NCI-H748 (cell line): ENCODE measurements around the gene SLC16A1.
"Not testable (repeated sequence)": the region's sequence is repeated elsewhere in the genome, so short reads cannot be mapped to it uniquely, and the experiment has no call there.

Source experiments
- DNase-seq: peaks from one replicate; lab custom pipeline; 2025; ENCODE audit not compliant: unreplicated experiment; lab: John Stamatoyannopoulos, UW

Gene SLC16A1

GRCh38 chr1:112955773-112956543 lies at the start of gene SLC16A1:
Gene SLC16A1, minus strand, starts transcription at chr1:112956196. Its CDS starts 26,888 bp downstream, at chr1:112929308.
- DNase-seq = peak; percentile 83

- no peak for DNase-seq
These were observed 48.0 kb upstream of the SLC16A1 start for GRCh38 chr1:113003751-113004690.

GRCh38 chr1:113002297-113002696 lies 46.3 kb upstream of the SLC16A1 start:
- no peak for DNase-seq

DNA sequence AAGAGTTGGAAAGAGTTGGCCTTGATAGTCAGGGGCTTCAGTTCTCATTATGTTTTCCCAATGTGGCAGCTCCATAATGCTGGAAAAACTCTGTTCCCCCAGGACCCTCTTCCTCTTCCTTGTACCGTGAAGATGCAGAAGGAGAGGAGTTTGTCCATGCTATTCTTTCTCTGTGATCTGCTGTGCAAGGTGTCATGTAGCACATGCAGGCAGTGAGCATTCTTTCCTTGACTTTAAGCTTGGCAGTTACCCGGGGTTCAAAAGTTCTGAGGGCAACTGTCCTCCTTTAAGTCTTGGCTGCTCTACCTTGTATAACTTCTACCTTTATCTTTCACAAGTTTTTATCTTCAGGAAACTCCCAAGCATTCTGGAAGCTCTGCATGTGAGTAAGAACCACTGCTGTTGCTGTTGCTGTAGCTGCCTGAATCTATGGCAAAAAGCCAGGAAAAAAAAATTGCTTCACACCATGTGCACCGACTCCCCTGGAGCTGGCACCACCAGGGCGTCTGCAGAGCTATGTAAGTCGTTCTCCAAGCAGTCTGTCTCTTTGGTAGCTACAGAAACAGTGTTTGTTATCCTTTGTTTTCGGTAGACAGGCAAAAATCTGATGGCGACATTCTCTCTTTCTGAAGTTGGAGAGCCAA lies 42.7 kb upstream of the SLC16A1 start:
- DNase-seq = peak; percentile 19

DNA sequence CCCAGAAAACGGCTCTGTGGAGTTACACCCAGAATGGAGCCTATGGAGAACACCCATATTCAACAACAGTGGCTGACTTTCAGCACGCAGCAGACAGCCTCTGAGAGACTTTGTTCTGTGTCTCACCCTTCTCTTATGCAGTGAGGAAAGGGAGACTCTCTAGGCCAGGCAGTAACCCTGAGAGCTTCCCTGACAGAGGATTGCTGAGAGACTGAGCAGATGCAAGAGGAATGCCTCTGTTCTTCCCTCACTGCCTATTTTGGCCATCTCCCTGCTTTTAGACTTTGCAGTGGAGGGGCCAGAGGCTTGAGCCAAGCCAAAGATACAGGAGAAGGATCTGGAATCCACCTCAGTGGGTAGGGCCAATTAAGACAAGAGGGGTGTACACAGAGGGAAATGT lies 41.8 kb upstream of the SLC16A1 start:
- no peak for DNase-seq

- DNase-seq = no peak
These were observed 39.9 kb upstream of the SLC16A1 start for GRCh38 chr1:112995890-112996289.

DNA sequence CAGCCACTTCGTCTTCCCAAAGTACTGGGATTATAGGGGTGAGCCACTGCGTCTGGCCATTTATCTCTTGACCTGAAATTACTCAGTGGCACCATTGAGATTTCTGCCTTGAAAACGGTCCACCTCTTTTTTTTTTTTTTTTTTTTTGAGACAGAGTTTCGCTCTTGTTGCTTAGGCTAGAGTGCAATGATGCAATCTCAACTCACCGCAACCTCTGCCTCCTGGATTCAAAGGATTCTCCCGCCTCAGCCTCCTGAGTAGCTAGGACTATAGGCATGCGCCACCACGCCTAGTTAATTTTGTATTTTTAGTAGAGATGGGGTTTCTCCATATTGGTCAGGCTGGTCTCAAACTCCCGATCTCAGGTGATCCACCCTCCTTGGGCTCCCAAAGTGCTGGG lies 39.0 kb upstream of the SLC16A1 start:
- not testable (repeated sequence) for DNase-seq

- no peak for DNase-seq
These were observed 36.8 kb upstream of the SLC16A1 start for GRCh38 chr1:112992780-112993179.

- DNase-seq = no peak
These were observed 35.6 kb upstream of the SLC16A1 start for GRCh38 chr1:112991402-112992120.

- DNase-seq = no peak
These were observed 34.3 kb upstream of the SLC16A1 start for GRCh38 chr1:112990271-112990670.

GRCh38 chr1:112988367-112988766 lies 32.4 kb upstream of the SLC16A1 start:
- no peak for DNase-seq

- no peak for DNase-seq
These were observed 29.1 kb upstream of the SLC16A1 start for GRCh38 chr1:112985123-112985522.

GRCh38 chr1:112983537-112984131 lies 27.6 kb upstream of the SLC16A1 start:
- no peak for DNase-seq

- no peak for DNase-seq
These were observed 27.0 kb upstream of the SLC16A1 start for GRCh38 chr1:112982853-112983536.

- DNase-seq = no peak
These were observed 26.3 kb upstream of the SLC16A1 start for GRCh38 chr1:112982328-112982727.

DNA sequence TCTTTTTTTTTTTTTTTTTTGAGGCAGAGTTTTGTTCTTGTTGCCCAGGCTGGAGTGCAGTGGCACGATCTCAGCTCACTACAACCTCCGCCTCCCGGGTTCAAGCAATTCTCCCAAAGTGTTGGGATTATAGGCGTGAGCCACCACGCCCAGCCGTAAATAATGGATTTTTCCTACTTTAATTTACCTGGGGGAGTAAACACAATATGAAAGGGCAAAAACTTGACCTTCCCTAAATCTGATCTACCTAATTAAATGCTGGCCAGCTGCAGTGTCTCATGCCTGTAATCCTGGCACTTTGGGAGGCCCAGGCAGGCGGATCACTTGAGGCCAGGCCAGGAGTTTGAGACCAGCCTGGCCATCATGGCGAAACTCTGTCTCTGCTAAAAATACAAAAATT lies 25.8 kb upstream of the SLC16A1 start:
- peak; percentile 57 for DNase-seq

DNA sequence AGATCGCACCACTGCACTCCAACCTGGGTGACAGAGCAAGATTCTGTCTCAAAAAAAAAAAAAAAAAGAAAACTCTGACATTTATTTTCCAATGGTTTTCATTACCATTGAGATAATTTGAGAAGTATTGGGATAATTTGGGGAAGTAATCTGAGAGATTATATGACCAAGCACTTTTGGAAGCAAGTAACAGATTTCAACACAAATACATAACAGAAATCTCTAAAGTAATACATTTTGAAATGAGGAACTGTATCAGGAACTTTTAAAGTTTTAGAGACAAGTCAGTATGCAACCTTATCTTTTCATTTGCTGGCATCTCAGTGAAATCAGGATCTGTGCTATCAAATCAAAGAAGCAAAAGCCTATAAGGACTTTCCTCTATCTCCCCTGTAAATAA lies 25.4 kb upstream of the SLC16A1 start:
- DNase-seq = no peak

DNA sequence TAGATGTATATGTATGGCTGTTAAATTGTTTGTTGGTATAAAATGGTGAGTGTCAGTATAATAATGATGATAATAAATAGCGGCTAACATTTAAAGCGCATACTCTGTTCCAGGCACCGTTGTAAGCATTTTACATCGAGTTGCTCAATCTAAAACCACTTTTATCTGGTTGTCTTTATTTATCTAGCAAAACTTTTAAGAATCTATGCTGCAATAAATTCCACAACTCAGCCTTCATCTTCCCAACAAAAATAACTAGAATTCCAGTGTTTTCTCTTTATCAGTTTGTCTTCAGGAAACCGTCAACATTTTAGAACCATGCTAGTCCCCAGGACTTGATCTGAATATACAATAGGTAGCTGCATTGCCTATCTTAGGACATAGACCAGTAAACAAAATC lies 19.3 kb upstream of the SLC16A1 start:
- no peak for DNase-seq

DNA sequence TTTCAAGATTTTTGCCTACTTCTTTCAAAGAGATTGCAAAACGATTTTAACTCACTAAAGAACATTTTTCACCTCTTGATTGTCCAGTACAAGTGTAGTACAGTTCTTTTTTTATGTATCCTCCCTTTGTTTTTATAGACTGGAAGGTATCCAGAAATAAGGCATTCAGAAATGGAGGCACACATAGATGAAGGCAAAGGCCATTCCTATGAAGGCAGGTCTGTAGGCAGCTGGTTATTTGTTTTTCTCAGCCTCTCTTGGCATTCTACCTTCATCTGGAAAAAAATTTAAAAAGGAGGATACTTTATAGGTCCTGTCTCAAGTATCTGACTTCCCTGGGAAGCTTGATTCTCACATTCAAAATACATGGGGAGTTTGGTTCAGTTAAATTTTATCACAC lies 18.6 kb upstream of the SLC16A1 start:
- no peak for DNase-seq

DNA sequence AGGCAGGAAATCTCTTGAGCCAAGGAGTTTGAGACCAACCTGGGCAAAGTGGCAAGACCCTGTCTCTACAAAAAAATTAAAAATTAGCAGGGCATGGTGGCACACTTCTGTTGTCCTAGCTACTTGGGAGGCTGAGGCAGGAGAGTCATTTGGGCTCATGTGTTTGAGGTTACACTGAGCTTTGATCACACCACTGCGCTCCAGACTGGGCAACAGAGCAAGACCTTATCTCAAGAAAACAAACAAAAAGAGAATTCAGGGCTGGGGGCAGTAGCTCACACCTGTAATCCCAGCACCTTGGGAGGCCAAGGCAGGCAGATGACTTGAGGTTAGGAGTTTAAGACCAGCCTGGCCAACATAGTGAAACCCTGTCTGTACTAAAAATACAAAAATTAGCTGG lies 17.8 kb upstream of the SLC16A1 start:
- no peak for DNase-seq
